IPS DF 19.7 (cell line): ENCODE data around the gene WDR64.
A peak's percentile ranks its signal among the peaks of the same experiment; 100 is the strongest.

Experiments
- DNase-seq: peaks from one replicate; pipeline ENCODE4 v3.0.0-alpha.2; 2013; ENCODE audit warnings: low read depth, low spot score

WDR64 gene

DNA sequence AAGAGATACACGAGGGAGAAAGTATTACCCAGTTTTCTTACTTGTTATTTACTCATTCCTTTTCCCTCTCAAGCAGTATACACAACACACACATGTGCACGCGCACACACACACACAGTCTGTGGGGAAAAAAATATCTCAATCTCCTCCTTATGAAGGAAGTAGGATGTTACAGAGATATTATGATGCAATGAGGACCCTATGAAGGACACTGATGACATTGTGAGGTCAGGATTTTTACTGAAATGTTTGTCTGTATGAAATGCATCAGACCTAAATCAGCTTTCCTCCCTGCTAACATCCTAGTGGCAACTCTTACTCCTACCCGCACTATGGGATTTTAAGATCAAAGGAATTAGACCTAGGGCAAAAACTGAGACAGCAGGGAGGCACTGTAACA, at the start of gene WDR64:
TSS of gene WDR64 (plus strand) at position 270 of the 400 bp plus-strand sequence. CDS start 204 bp downstream, outside the sequence.
- DNase-seq: no peak

DNA sequence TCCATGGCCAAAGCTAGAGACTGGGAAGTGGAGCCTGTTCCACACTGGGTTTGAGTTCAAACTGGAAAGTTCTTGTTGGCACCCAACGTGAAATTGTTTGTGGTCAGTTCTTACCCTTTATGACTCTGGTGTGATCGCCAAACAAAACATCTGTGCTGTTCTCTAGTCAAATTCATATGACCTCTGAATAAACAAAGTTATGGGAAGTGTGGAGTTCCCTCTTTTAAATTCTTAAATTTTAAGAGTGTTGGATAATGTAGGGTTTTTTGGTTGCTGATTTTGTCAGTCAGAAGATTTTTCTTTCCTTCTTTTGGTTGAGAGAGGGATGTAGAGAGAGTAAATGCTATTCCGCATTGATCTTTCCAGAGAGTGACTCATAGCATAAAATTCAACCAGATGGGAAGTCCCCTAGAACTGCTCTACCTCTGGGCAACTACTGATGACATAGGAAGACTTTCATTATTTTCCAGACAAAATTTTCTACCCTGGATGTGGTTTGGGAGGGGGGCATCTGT, 48.3 kb upstream of the WDR64 start:
- no peak for DNase-seq

DNA sequence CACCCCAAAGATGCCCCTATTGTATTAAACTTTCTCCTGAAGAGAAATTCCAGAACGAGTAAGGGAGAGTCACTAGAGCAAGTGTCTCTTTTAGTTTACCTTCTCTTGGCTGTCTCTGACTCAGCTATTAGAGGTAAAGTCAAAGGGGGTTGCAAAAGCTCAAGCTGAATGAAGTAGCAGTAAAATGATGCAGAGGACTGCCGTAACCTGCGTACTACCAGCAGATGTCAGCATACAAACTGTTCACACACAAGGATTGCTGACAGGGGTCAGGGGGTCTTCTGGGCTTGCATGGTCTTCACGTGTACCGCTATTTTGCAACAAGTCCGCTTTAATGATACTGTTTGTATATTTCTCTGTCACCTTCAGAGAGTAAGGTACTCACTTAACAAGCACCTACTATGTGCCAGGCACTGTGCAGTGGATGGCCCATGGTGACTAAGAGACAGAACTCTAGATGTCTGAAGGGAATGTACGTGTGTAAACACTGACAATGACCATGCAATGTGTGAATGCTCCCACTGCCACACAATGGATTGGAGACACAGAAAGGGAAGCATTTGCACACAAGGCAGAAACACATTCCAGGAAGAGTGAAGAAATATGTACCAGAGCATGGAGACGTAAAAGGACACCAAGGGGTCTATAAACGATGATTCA, 46.8 kb upstream of the WDR64 start:
- DNase-seq: peak; percentile 23

DNA sequence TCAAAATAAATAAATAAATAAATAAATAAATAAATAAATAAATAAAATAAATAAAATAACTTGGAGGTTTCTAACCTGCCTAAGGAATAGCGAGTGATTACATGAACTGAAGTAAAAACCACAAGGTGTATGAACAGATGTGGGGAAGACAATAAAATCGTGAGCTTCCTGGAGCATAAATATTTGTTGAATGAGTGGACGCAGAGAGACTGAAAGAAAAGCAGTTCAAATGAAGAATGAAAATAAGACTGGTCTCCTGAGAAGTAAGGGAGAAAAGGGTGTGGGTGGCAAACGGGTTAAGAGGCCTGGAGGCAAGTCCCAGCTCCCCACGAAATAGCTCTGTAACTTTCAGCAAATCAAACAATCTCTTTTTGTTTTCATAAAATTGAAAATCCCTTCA, 45.5 kb upstream of the WDR64 start:
- no peak for DNase-seq

- DNase-seq: no peak
These were observed 44.6 kb upstream of the WDR64 start for GRCh38 chr1:241607497-241607896.

DNA sequence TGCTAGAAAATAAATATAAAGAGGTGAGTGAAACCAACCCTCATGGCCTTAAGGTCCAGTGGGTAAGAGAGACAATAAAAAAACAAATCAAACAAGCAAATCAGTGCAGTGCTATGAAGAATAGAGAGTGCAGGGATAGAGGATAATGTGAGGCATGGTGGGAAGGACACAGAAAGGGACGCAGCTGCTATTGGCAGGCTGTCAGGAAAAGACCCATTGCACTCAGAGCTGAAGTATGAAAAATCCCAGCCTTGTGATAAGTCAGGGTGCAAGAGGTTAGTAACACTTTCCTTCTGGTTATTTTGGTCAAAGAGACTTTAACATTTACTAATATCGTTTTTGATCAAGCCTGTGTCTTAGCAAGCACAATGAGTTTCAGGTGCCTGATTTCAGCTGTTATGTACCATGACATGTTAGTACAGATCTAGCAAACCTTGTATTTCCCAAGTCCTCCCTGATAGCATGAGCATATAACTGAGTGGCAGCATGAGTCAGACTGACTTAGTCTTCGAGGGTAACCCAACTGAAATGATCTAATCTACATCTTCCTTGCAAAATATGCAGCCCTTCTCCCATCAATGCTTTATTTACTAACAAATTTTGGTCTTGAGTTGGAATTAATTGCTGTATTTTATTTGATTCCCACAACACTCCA, 43.6 kb upstream of the WDR64 start:
- no peak for DNase-seq

DNA sequence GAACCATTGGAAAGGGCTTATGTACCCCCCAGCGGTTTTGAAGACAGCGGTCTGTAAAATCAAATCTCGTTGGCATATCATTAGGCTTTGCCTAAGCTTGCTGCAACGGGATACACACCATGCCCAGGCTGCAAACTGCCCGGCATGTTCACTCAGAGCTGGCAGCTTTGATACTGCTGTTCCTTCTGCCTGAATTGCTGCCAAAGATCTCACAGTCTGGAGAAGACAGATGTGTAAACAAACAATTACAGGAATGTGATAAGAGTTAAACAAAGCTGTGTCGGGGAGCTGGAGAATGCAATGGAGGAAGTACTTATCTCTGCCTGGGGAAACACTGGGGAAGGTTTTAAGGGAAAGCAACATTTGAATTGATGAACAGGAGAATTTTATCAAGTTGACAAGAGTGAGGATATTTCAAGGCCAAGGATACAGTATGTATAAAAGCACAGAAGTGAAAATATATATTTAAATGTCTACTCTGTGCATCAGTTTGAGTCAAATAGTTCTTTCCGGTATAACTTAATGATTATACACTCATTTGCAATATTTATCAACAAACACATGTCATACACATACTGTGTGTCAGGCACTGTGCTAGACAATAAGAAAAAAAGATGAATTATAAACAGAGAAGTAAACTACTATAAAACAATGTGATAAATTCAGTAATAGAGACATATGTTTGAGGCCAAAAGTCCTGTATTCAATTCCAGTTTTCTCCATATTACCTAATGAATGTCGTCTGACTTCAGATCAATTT, 41.8 kb upstream of the WDR64 start:
- DNase-seq: no peak

GRCh38 chr1:241611063-241611462, 41.0 kb upstream of the WDR64 start:
- peak; percentile 23 for DNase-seq

- DNase-seq: no peak
These were observed 40.3 kb upstream of the WDR64 start for GRCh38 chr1:241611736-241612135.

DNA sequence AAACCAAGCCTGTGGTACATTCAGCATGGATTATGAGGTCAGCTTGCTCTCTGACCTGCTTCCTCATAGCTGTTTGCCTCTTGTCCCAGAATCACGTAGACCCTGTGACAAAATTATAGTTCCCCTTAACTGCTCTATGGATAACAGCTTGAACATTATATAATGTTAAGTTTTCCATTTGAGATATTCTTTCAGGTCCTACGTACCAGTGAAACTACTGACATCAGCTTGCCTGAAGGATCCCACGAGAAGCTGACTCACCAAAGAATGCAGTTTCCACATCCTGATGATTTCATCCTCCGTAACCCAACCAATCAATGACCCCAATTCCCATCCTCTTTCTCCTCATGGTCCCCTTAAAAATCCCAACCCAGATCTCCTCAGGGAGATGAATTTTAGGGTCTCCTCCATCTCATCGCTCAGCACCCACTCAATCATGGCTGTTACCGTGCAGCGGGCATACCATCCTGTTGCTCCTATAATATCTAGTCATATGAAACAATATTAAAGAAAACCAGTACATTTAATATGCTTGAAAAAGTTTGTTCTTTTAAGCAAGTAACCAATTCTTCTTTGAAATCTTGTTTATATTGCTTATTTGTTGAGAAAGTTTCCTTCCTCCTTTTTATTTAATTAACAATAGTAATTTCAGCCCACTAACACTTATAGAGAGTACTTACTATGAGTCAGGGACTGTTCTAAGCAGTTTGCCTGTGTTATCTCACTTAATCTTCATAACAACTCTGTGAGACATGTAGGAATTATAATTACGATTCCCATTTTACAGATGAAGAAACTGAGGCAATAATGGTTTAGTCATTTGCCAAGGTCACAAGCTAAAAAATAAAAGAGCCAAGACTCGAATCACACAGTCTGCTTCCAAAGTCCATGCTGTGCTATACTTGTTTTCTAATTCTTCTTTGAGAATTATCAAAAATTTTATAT, 39.3 kb upstream of the WDR64 start:
- DNase-seq: no peak

- DNase-seq: no peak
These were observed 37.9 kb upstream of the WDR64 start for GRCh38 chr1:241614144-241614543.

DNA sequence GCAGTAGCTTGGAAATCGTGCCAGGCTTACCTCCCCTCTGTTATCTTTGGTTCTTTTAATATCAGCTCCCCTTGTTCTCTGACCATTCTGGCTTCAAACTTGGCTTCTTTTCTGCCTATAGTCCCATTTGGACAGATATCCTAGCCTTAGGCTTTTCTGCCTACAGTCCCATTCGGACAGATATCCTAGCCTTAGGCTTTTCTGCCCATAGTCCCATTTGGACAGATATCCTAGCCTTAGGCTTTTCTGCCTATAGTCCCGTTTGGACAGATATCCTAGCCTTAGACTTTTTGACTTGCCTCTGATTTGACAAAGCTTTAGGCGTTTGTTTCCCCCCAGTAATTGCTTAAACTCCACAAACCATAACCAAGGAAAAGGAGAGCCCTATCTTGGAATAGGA, 37.5 kb upstream of the WDR64 start:
- no peak for DNase-seq

DNA sequence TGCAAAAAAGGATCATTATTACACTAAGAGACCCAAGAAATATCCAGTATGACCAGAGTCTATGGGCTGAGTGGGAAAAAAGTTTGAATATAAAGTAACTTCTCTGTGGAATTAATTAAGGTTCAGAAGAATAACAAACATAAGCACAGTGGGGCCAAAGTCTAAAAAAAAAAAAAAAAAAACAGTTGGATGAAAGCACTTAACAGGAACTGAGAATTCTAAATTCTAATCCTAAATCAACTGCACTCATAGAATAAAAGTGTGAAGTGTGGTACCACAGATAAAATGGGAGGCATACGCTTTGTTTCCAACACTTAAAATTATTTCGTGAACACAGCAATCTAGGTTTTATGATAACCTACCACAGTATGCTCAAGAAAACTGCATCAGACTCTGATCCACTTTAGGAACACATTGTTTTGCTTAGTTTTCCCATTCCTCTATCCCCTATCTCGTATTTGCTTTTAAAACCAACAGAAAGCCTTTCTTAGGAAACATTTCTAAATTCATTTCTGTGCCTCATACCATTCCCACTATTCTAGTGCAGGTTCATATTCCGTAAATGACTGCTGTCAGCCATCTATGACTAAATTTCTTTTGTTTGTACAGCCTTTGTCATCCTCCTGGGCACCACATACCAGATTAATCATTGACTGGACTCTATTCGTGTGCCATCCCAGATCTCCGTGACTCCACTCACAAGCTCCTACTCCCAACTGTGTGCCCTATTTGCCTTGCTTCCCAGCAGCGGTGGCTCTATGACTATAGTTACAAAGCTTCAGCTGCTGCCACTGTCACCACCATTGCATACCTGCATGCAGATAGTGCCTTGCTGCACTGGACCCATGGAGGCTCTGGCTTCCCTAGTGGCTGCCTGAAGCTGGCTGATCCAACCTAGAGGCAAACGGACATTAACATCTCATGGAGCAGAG, 36.8 kb upstream of the WDR64 start:
- no peak for DNase-seq

GRCh38 chr1:241617426-241617825, 34.7 kb upstream of the WDR64 start:
- DNase-seq: no peak

DNA sequence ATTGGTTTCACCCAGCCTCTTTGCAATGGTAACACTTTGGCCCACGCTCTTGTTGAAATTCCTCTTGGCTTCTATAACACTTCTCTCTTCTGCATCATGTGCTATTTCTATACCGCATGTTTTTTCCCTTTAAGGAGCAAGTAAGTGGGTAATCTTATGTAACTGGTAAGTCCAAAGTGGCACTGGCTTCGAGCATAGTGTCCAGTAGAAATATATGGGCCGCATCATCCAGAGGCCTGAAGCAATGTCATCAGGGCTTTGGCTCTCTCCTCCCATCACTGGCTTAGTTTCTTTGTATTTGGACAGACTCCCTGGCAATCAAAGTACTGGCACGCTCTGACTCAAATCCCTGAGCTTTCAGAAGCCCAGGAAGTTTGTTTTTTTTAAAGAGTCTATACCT, 29.4 kb upstream of the WDR64 start:
- no peak for DNase-seq

- no peak for DNase-seq
These were observed 27.1 kb upstream of the WDR64 start for GRCh38 chr1:241624935-241625334.

GRCh38 chr1:241627453-241628259, 24.4 kb upstream of the WDR64 start:
- no peak for DNase-seq

GRCh38 chr1:241630005-241630404, 22.1 kb upstream of the WDR64 start:
- DNase-seq: no peak

- DNase-seq: no peak
These were observed 21.6 kb upstream of the WDR64 start for GRCh38 chr1:241630476-241630875.
